ENCODE measurements around the gene DGUOK. TPM values are rescaled to one million over a fixed set of nuclear protein-coding genes. Genes with fewer than 3 reads are reported as not detected.
A peak's percentile ranks its signal among the peaks of the same experiment; 100 is the strongest.

Gene DGUOK
- total RNA-seq, 2 donors from 2014 or later, result 61.1 to 85.2 TPM

- peak within 1 kb of the TSS; percentile 69 for H3K4me3 Mint-ChIP-seq
- H3K9ac ChIP-seq (ENCODE audit: extremely low read depth, low read length, poor library complexity, severe bottlenecking), result peak within 1 kb of the TSS; percentile 78
- H3K9me3 ChIP-seq (ENCODE audit: control insufficient read depth, low read length), result no peaks in the 10 kb centered on the region
- H3K4me1 Mint-ChIP-seq, result peaks cover 58% of the 10 kb centered on the region
- peaks cover 9% of the 10 kb centered on the region for H3K27me3 ChIP-seq (ENCODE audit: control insufficient read depth, insufficient read depth, low read length, poor library complexity, severe bottlenecking)
- H3K36me3 Mint-ChIP-seq (ENCODE audit: low read depth), result peaks cover 14% of the 10 kb centered on the region
- H3K36me3 ChIP-seq (ENCODE audit: control insufficient read depth, insufficient read depth, low read length), result peaks cover 9% of the 10 kb centered on the region
- peak within 1 kb of the TSS; percentile 76 for H3K27ac Mint-ChIP-seq
- H3K27me3 Mint-ChIP-seq (ENCODE audit: insufficient read depth), result peaks cover 41% of the 10 kb centered on the region
- peak within 1 kb of the TSS; percentile 52 for H3K27ac ChIP-seq (ENCODE audit: low read depth, low read length)
- peak; percentile 79 for DNase-seq
- 0 to 1% methylated on average over 22 to 85 of the region's 85 CpGs for WGBS, 2 experiments (ENCODE audit: insufficient coverage in 1 of 2, insufficient read length in 1 of 2)
- TF ChIP-seq, protein P1, sequence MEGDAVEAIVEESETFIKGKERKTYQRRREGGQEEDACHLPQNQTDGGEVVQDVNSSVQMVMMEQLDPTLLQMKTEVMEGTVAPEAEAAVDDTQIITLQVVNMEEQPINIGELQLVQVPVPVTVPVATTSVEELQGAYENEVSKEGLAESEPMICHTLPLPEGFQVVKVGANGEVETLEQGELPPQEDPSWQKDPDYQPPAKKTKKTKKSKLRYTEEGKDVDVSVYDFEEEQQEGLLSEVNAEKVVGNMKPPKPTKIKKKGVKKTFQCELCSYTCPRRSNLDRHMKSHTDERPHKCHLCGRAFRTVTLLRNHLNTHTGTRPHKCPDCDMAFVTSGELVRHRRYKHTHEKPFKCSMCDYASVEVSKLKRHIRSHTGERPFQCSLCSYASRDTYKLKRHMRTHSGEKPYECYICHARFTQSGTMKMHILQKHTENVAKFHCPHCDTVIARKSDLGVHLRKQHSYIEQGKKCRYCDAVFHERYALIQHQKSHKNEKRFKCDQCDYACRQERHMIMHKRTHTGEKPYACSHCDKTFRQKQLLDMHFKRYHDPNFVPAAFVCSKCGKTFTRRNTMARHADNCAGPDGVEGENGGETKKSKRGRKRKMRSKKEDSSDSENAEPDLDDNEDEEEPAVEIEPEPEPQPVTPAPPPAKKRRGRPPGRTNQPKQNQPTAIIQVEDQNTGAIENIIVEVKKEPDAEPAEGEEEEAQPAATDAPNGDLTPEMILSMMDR (conservative IDR thresholded peaks at IDR 0.05), result no peak
- H3K4me1 ChIP-seq (ENCODE audit: control insufficient read depth, insufficient read depth, low read length), result peaks cover 18% of the 10 kb centered on the region
- H3K9me3 Mint-ChIP-seq, result no peaks in the 10 kb centered on the region
- peak within 1 kb of the TSS; percentile 83 for H3K4me3 ChIP-seq (ENCODE audit: low read length)
Measured at GRCh38 chr2:73984203-73984921, 57.7 kb downstream of the DGUOK start, which contains the start of gene TET3. TSS of gene TET3 (plus strand) at chr2:73984910. CDS start at chr2:73986404, 1,494 bp downstream.

DNA sequence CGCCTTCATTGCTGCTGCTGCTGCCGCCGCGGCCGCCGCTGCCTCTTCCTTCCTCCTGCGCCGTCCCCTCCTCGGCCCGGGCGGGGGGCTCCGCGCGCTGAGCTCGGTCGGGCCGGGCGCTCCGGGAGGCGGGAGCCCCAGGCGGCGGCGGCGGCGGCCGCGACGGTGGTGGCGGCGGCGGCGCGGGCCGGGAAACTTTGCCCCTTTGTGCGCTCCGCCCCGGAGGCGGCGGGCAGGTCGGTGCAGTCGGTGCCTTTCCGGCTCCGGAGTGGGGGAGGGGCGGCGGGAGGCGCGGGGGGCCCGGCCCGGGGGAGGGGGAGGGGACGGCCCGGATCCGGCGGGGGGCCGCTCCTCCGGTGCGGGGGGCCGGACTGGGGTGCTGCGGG is 58.2 kb downstream of the DGUOK start:
- Histone ChIP-seq H3K9ac (ENCODE audit: extremely low read depth, low read length, poor library complexity, severe bottlenecking) (no peak overlapping the region), H3K36me3 (ENCODE audit: control insufficient read depth, insufficient read depth, low read length) (peaks cover 14% of the 10 kb centered on the region), H3K9me3 (ENCODE audit: control insufficient read depth, low read length) (no peaks in the 10 kb centered on the region), H3K4me1 (ENCODE audit: control insufficient read depth, insufficient read depth, low read length) (peaks cover 18% of the 10 kb centered on the region), H3K27ac (ENCODE audit: low read depth, low read length) (no peak overlapping the region), H3K27me3 (ENCODE audit: control insufficient read depth, insufficient read depth, low read length, poor library complexity, severe bottlenecking) (peaks cover 9% of the 10 kb centered on the region), H3K4me3 (ENCODE audit: low read length) (no peak overlapping the region)
- no peak overlapping the region for H3K27ac Mint-ChIP-seq
- DNase-seq, result peak; percentile 83
- H3K4me1 Mint-ChIP-seq, result peaks cover 60% of the 10 kb centered on the region
- H3K27me3 Mint-ChIP-seq (ENCODE audit: insufficient read depth), result peaks cover 35% of the 10 kb centered on the region
- H3K4me3 Mint-ChIP-seq, result peak overlapping the region; percentile 69
- TF ChIP-seq, protein P1 (conservative IDR thresholded peaks at IDR 0.05), result no peak
- peaks cover 19% of the 10 kb centered on the region for H3K36me3 Mint-ChIP-seq (ENCODE audit: low read depth)
- no peaks in the 10 kb centered on the region for H3K9me3 Mint-ChIP-seq
- 1% methylated on average over 49 of the region's 58 CpGs; no CpG with 5 or more reads in 1 of the 2 experiments for WGBS, 2 experiments (ENCODE audit: insufficient coverage in 1 of 2, insufficient read length in 1 of 2)

DNA sequence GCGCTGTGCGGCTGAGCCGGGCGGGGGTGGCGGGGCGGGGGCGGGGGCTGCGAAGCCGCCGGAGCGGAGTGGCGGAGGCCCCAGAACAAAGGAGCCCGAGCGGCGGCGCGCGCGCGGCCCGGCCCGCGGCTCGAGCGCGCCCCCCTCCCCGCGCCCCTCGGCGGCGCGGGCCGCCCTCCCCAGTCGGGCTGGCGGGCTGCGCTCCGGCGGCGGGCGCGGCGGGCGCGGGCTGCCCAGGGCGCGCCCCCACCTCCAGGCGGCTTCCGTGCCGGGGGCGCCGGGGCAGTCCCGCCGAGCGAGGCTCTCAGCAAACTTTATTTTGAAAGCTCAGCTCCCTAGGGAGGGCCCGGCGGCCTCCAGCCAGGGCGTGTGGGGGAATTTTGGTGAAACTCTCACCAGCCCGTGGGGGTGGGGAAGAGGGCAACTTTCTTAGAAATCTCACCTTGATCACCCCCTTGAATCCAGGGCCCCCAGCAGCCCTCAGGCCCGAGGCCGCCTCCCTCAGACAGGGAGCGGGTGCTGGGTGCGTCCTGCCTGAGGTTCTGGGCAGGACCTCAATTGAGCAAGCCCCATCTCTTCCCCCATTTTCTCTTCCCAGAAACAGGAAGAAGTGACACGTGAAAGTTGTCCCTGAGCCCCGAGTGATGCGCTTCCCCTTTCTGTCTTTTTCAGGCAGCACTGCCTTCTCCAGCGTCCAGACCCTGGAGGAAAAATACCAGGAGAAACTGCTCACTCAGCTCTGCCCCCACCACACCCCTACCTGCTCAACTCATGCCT is 58.8 kb downstream of the DGUOK start:
- 3 to 23% methylated on average over 11 to 66 of the region's 66 CpGs for WGBS, 2 experiments (ENCODE audit: insufficient coverage in 1 of 2, insufficient read length in 1 of 2)
- TF ChIP-seq, protein P1 (conservative IDR thresholded peaks at IDR 0.05), result no peak
- peaks cover 25% of the 10 kb centered on the region for H3K36me3 Mint-ChIP-seq (ENCODE audit: low read depth)
- H3K4me3 Mint-ChIP-seq, result peak overlapping the region; percentile 69
- H3K4me3 ChIP-seq (ENCODE audit: low read length), result peak overlapping the region; percentile 83
- DNase-seq, result peak; percentile 63
- H3K36me3 ChIP-seq (ENCODE audit: control insufficient read depth, insufficient read depth, low read length), result peaks cover 20% of the 10 kb centered on the region
- no peak overlapping the region for H3K27ac ChIP-seq (ENCODE audit: low read depth, low read length)
- peaks cover 30% of the 10 kb centered on the region for H3K27me3 Mint-ChIP-seq (ENCODE audit: insufficient read depth)
- H3K27ac Mint-ChIP-seq, result peak overlapping the region; percentile 74
- peak overlapping the region; percentile 66 for H3K9ac ChIP-seq (ENCODE audit: extremely low read depth, low read length, poor library complexity, severe bottlenecking)
- H3K9me3 Mint-ChIP-seq, result no peaks in the 10 kb centered on the region
- peaks cover 9% of the 10 kb centered on the region for H3K27me3 ChIP-seq (ENCODE audit: control insufficient read depth, insufficient read depth, low read length, poor library complexity, severe bottlenecking)
- peaks cover 18% of the 10 kb centered on the region for H3K4me1 ChIP-seq (ENCODE audit: control insufficient read depth, insufficient read depth, low read length)
- no peaks in the 10 kb centered on the region for H3K9me3 ChIP-seq (ENCODE audit: control insufficient read depth, low read length)
- peaks cover 60% of the 10 kb centered on the region for H3K4me1 Mint-ChIP-seq

Data from endodermal cell (in vitro differentiated cells).